Measurements from ENCODE around the gene FAM83F.
"Not testable (repeated sequence)": the region's sequence is repeated elsewhere in the genome, so short reads cannot be mapped to it uniquely, and the experiment has no call there.

FAM83F gene

GRCh38 chr22:40019100-40019499 lies 24.3 kb downstream of the FAM83F start:
- DNase-seq, result no peak

GRCh38 chr22:40020956-40021355 lies 26.2 kb downstream of the FAM83F start:
- DNase-seq, result no peak

GRCh38 chr22:40021401-40022000 lies 26.7 kb downstream of the FAM83F start:
- no peak for DNase-seq

GRCh38 chr22:40022536-40023240 lies 27.9 kb downstream of the FAM83F start:
- no peak for DNase-seq

GRCh38 chr22:40023341-40023841 lies 28.6 kb downstream of the FAM83F start:
- DNase-seq, result no peak

GRCh38 chr22:40024201-40025061 lies 29.7 kb downstream of the FAM83F start:
- peak; percentile 33 for DNase-seq

GRCh38 chr22:40025062-40025379 lies 30.3 kb downstream of the FAM83F start:
- not testable (repeated sequence) for DNase-seq

- DNase-seq, result no peak
Observed at GRCh38 chr22:40025856-40026255, 31.1 kb downstream of the FAM83F start.

GRCh38 chr22:40026641-40027040 lies 31.9 kb downstream of the FAM83F start:
- no peak for DNase-seq

GRCh38 chr22:40027191-40028097 lies 32.7 kb downstream of the FAM83F start:
- no peak for DNase-seq

GRCh38 chr22:40028098-40028425 lies 33.3 kb downstream of the FAM83F start:
- no peak for DNase-seq

- no peak for DNase-seq
Observed at GRCh38 chr22:40029189-40029890, 34.6 kb downstream of the FAM83F start.

GRCh38 chr22:40030026-40030757 lies 35.4 kb downstream of the FAM83F start:
- no peak for DNase-seq

GRCh38 chr22:40030758-40031095 lies 36.0 kb downstream of the FAM83F start:
- DNase-seq, result no peak

GRCh38 chr22:40031766-40032470 lies 37.2 kb downstream of the FAM83F start:
- no peak for DNase-seq

GRCh38 chr22:40033586-40034380 lies 39.0 kb downstream of the FAM83F start:
- no peak for DNase-seq

GRCh38 chr22:40035351-40035750 lies 40.6 kb downstream of the FAM83F start:
- no peak for DNase-seq

- no peak for DNase-seq
Observed at GRCh38 chr22:40036126-40036525, 41.4 kb downstream of the FAM83F start.

- peak; percentile 30 for DNase-seq
Observed at GRCh38 chr22:40036591-40037225, 42.0 kb downstream of the FAM83F start.

GRCh38 chr22:40037320-40037719 lies 42.6 kb downstream of the FAM83F start:
- DNase-seq, result no peak

Data from stimulated activated naive CD4-positive, alpha-beta T cell treated with Interleukin-2 at 50 U/mL for 16 hours (primary cell).